CD14-positive monocyte (primary cell): ENCODE measurements around the gene ACSS2. TPM values are rescaled to one million over a fixed set of nuclear protein-coding genes. Genes with fewer than 3 reads are reported as not detected.
"Not testable (repeated sequence)": the region's sequence is repeated elsewhere in the genome, so short reads cannot be mapped to it uniquely, and the experiment has no call there.

Experiments
- DNase-seq, 3 donors: peaks; one replicate each; pipeline ENCODE4 v3.0.0-alpha.2; 2011 to 2022
- H2AFZ ChIP-seq: 2 replicates; pipeline ENCODE4 v1.6.0; 2012; ENCODE audit warnings: mild to moderate bottlenecking, low read depth, low read length, inconsistent platforms; ENCODE audit not compliant: insufficient read depth, poor library complexity, severe bottlenecking
- H3K27ac ChIP-seq, 2 donors: 1 replicate in 1 of 2; 2 replicates in 1 of 2; pipeline ENCODE4 v1.5.1; 2012 to 2013; ENCODE audit warnings: low read length in 2 of 2, control low read depth in 1 of 2, inconsistent platforms in 1 of 2, low read depth in 1 of 2, mild to moderate bottlenecking in 1 of 2
- H3K27me3 ChIP-seq, 2 donors: one replicate each; pipeline versions ENCODE4 v1.6.0 to v1.6.1; 2011 to 2013; ENCODE audit warnings: low read length in 2 of 2; ENCODE audit not compliant: control insufficient read depth in 2 of 2, insufficient read depth in 2 of 2
- H3K36me3 ChIP-seq, 2 donors: replicated peaks in 1 of 2; 1 replicate in 1 of 2; 2 replicates in 1 of 2; pipeline versions ENCODE4 v1.5.1 to v1.6.1; 2012 to 2013; ENCODE audit warnings: low read length in 2 of 2, control low read depth in 1 of 2, inconsistent platforms in 1 of 2, mild to moderate bottlenecking in 1 of 2; ENCODE audit not compliant: insufficient read depth in 2 of 2, control insufficient read depth in 1 of 2
- H3K4me1 ChIP-seq, 2 donors: 1 replicate in 1 of 2; 2 replicates in 1 of 2; pipeline versions ENCODE4 v1.5.1 to v1.6.1; 2012 to 2013; ENCODE audit warnings: low read length in 2 of 2, control low read depth in 1 of 2, inconsistent platforms in 1 of 2, mild to moderate bottlenecking in 1 of 2, moderate library complexity in 1 of 2; ENCODE audit not compliant: insufficient read depth in 2 of 2, control insufficient read depth in 1 of 2
- H3K4me2 ChIP-seq: replicated peaks from 2 replicates; pipeline ENCODE3; 2012; ENCODE audit warnings: low read length, moderate library complexity, mild to moderate bottlenecking; ENCODE audit not compliant: poor library complexity, severe bottlenecking; ENCODE audit errors: extremely low read depth
- H3K4me3 ChIP-seq, 3 experiments: fragments of 200-600 bp in 1 of 3; sonication (generic) in 1 of 3; replicated peaks in 1 of 3; 1 replicate in 2 of 3; 2 replicates in 1 of 3; pipeline ENCODE4 v1.5.1; 2011 to 2013; ENCODE audit warnings: low read length in 3 of 3, mild to moderate bottlenecking in 3 of 3, control low read depth in 2 of 3, low read depth in 2 of 3, inconsistent platforms in 1 of 3, moderate library complexity in 1 of 3
- H3K79me2 ChIP-seq: 2 replicates; pipeline ENCODE4 v1.6.0; 2012; ENCODE audit warnings: mild to moderate bottlenecking, control low read depth, inconsistent platforms, low read length, moderate library complexity; ENCODE audit not compliant: insufficient read depth
- H3K9ac ChIP-seq: 2 replicates; pipeline ENCODE4 v1.6.0; 2017; ENCODE audit warnings: low read length, mild to moderate bottlenecking; ENCODE audit not compliant: insufficient read depth, poor library complexity, severe bottlenecking
- H3K9me3 ChIP-seq, 2 donors: replicated peaks in 1 of 2; 1 replicate in 1 of 2; 2 replicates in 1 of 2; pipeline versions ENCODE4 v1.5.1 to v1.6.1; 2012 to 2013; ENCODE audit warnings: low read length in 2 of 2, control low read depth in 1 of 2; ENCODE audit not compliant: control insufficient read depth in 1 of 2, insufficient read depth in 1 of 2
- H4K20me1 ChIP-seq: 2 replicates; pipeline ENCODE4 v1.6.0; 2012; ENCODE audit warnings: mild to moderate bottlenecking, low read length, control low read depth, moderate library complexity; ENCODE audit not compliant: insufficient read depth
- H3K27ac Mint-ChIP-seq, 7 donors: one replicate each; pipeline ENCODE4 v1.8.0; 2020; ENCODE audit warnings: mild to moderate bottlenecking in 7 of 7, mixed read lengths in 7 of 7, moderate library complexity in 6 of 7, inconsistent platforms in 2 of 7
- H3K27me3 Mint-ChIP-seq, 3 donors: one replicate each; pipeline ENCODE4 v1.8.0; 2021 to 2022; ENCODE audit warnings: low read depth in 3 of 3, mild to moderate bottlenecking in 3 of 3, mixed read lengths in 3 of 3, moderate library complexity in 3 of 3, inconsistent platforms in 1 of 3
- H3K36me3 Mint-ChIP-seq, 2 donors: one replicate each; pipeline ENCODE4 v1.8.0; 2020; ENCODE audit warnings: mixed read lengths in 2 of 2, inconsistent platforms in 1 of 2, mild to moderate bottlenecking in 1 of 2
- H3K4me1 Mint-ChIP-seq: one replicate; pipeline ENCODE4 v1.8.0; 2020; ENCODE audit warnings: mild to moderate bottlenecking, mixed read lengths
- H3K4me3 Mint-ChIP-seq, 2 donors: one replicate each; pipeline ENCODE4 v1.8.0; 2020; ENCODE audit warnings: mild to moderate bottlenecking in 2 of 2, mixed read lengths in 2 of 2, moderate library complexity in 1 of 2
- H3K9me3 Mint-ChIP-seq, 7 donors: one replicate each; pipeline ENCODE4 v1.8.0; 2020 to 2022; ENCODE audit warnings: mixed read lengths in 7 of 7, mild to moderate bottlenecking in 6 of 7, moderate library complexity in 6 of 7, inconsistent platforms in 2 of 7
- WGBS: methylation state at CpG from one replicate; pipeline ENCODE4 v1.1.5; 2013; ENCODE audit warnings: missing lambda C conversion rate; ENCODE audit not compliant: insufficient coverage; 5-methylcytosine and 5-hydroxymethylcytosine counted together
- intact Hi-C, 2 donors: fragments of 100-400 bp; cut with micrococcal nuclease; formaldehyde crosslinking; loops; one replicate each; pipeline versions ENCODE4 v1.15.0 to v1.15.1; 2023
- polyA plus RNA-seq, 3 donors: library from polyadenylated mRNA; depleted of rRNA in 1 of 3; unstranded in 2 of 3; stranded (reverse) in 1 of 3; fragments of 300-500 nt in 2 of 3; fragments of >200 nt in 1 of 3; fragmentation: Illumina TruSeq in 2 of 3; gene quantifications; 1 replicate in 2 of 3; 2 replicates in 1 of 3; pipeline ENCODE4 v1.2.3, GENCODE V29; 2012 to 2021
- TF ChIP-seq, protein P1 (sequence below): fragments of 200-600 bp; IDR thresholded peaks from one replicate; pipeline ENCODE4 v1.8.0; 2022; ENCODE audit warnings: antibody characterized with exemption, mild to moderate bottlenecking

ACSS2 gene
- polyA plus RNA-seq, 3 donors: 37.7 to 67.2 (median 48.4) TPM

GRCh38 chr20:34898731-34899130 is 22.3 kb downstream of the ACSS2 start:
- peaks cover 35 to 50% of the 10 kb centered on the region in 2 donors for H3K36me3 Mint-ChIP-seq
- H4K20me1 ChIP-seq, DNase-seq, H3K27ac ChIP-seq, H3K9me3 Mint-ChIP-seq, H3K9ac ChIP-seq, H3K4me2 ChIP-seq, H3K4me3 ChIP-seq, H3K27me3 ChIP-seq, H3K9me3 ChIP-seq, H3K27ac Mint-ChIP-seq, H3K27me3 Mint-ChIP-seq, H3K4me3 Mint-ChIP-seq, intact Hi-C loops, H2AFZ ChIP-seq: not testable (repeated sequence)
- WGBS: 97% methylated on average over 24 of the region's 26 CpGs
- peaks cover 22% of the 10 kb centered on the region for H3K79me2 ChIP-seq
- peaks cover 11 to 13% of the 10 kb centered on the region in 2 donors for H3K4me1 ChIP-seq
- H3K36me3 ChIP-seq: peaks cover 0 to 17% of the 10 kb centered on the region in 2 donors
- H3K4me1 Mint-ChIP-seq: peaks cover 25% of the 10 kb centered on the region

- Histone ChIP-seq H3K27ac (peak overlapping the region in 1 of 2 donors; percentile 62), H3K27me3 (no peaks in the 10 kb centered on the region), H4K20me1 (peaks cover 8% of the 10 kb centered on the region), H3K79me2 (peaks cover 19% of the 10 kb centered on the region), H3K9ac (no peak overlapping the region), H3K4me3 (no peak overlapping the region), H2AFZ (no peak overlapping the region), H3K36me3 (peaks cover 3 to 19% of the 10 kb centered on the region in 2 donors), H3K4me2 (no peak overlapping the region), H3K9me3 (no peaks in the 10 kb centered on the region), H3K4me1 (peaks cover 29 to 32% of the 10 kb centered on the region in 2 donors)
- no peak overlapping the region for H3K4me3 Mint-ChIP-seq
- TF ChIP-seq, protein P1, sequence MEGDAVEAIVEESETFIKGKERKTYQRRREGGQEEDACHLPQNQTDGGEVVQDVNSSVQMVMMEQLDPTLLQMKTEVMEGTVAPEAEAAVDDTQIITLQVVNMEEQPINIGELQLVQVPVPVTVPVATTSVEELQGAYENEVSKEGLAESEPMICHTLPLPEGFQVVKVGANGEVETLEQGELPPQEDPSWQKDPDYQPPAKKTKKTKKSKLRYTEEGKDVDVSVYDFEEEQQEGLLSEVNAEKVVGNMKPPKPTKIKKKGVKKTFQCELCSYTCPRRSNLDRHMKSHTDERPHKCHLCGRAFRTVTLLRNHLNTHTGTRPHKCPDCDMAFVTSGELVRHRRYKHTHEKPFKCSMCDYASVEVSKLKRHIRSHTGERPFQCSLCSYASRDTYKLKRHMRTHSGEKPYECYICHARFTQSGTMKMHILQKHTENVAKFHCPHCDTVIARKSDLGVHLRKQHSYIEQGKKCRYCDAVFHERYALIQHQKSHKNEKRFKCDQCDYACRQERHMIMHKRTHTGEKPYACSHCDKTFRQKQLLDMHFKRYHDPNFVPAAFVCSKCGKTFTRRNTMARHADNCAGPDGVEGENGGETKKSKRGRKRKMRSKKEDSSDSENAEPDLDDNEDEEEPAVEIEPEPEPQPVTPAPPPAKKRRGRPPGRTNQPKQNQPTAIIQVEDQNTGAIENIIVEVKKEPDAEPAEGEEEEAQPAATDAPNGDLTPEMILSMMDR: no peak
- intact Hi-C loops: no loop called here
- peak overlapping the region; percentile 32 to 86 (median 78) for H3K27ac Mint-ChIP-seq
- WGBS: 67% methylated on average over 3 of the region's 3 CpGs
- H3K27me3 Mint-ChIP-seq: peaks cover 0 to 1% (median 0%) of the 10 kb centered on the region in 3 donors
- DNase-seq: peak in 1 of 3 donors; percentile 16
- peaks cover 45% of the 10 kb centered on the region for H3K4me1 Mint-ChIP-seq
- H3K9me3 Mint-ChIP-seq: no peaks in the 10 kb centered on the region
- H3K36me3 Mint-ChIP-seq: peaks cover 29 to 39% of the 10 kb centered on the region in 2 donors
Observed at GRCh38 chr20:34904202-34904621, 27.8 kb downstream of the ACSS2 start.
